OCI-LY1 (cell line): ENCODE measurements around the gene KPNB1.

Source experiments
- EZH2 ChIP-seq: fragments of 200-600 bp; sonication (generic), shearing (Covaris generic); IDR thresholded peaks from 2 replicates; pipeline ENCODE4 v1.8.0; 2017; ENCODE audit warnings: borderline replicate concordance, mixed run types, mild to moderate bottlenecking, antibody characterized with exemption, low read length, moderate library complexity, mixed read lengths
- TF ChIP-seq, protein P1 (sequence below): fragments of 200-600 bp; sonication (generic), shearing (Covaris generic); IDR thresholded peaks from 2 replicates; pipeline ENCODE4 v1.5.1; 2017; ENCODE audit warnings: mild to moderate bottlenecking, antibody characterized with exemption, low read length, moderate library complexity, mixed read lengths

DNA sequence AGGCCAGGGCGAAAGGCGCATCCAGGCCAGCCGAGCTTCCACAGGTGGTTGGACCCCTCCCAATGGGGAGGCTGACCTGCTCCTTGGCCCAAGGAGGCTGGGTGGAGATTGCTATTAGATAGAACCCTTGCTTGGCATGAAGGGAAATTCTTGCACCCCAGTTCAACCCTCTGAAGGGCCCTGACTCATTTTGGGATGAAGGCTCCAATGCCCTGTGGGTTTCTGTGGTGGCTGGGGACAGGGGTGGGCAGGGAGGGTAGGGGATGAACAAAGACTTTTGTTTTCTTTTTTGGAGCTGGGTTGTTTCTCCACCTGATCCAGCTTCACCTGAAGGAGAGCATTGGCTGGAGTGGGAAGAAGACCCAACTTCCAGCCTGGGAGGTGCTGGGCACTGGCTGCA, 66.7 kb downstream of the KPNB1 start:
- TF ChIP-seq, protein P1, sequence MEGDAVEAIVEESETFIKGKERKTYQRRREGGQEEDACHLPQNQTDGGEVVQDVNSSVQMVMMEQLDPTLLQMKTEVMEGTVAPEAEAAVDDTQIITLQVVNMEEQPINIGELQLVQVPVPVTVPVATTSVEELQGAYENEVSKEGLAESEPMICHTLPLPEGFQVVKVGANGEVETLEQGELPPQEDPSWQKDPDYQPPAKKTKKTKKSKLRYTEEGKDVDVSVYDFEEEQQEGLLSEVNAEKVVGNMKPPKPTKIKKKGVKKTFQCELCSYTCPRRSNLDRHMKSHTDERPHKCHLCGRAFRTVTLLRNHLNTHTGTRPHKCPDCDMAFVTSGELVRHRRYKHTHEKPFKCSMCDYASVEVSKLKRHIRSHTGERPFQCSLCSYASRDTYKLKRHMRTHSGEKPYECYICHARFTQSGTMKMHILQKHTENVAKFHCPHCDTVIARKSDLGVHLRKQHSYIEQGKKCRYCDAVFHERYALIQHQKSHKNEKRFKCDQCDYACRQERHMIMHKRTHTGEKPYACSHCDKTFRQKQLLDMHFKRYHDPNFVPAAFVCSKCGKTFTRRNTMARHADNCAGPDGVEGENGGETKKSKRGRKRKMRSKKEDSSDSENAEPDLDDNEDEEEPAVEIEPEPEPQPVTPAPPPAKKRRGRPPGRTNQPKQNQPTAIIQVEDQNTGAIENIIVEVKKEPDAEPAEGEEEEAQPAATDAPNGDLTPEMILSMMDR, result no peak
- no peak for TF ChIP-seq EZH2
